Measurements from ENCODE around the gene TMEM91.
"Not testable (repeated sequence)": the region's sequence is repeated elsewhere in the genome, so short reads cannot be mapped to it uniquely, and the experiment has no call there.

TMEM91 gene

GRCh38 chr19:41377977-41378709 lies 1.8 kb downstream of the TMEM91 start:
- Mint-ChIP-seq H3K36me3 (peaks cover 6% of the 10 kb centered on the region), H3K4me1 (peaks cover 17% of the 10 kb centered on the region), H3K27me3 (peaks cover 2% of the 10 kb centered on the region), H3K4me3 (no peak overlapping the region), H3K9me3 (no peaks in the 10 kb centered on the region), H3K27ac (no peak overlapping the region)
- no peak for DNase-seq (ENCODE audit: low spot score in 2 of 2)
- peak; percentile 88 for ATAC-seq (ENCODE audit: low read depth)

- not testable (repeated sequence) for H3K4me3 Mint-ChIP-seq; H3K36me3 Mint-ChIP-seq; ATAC-seq (ENCODE audit: low read depth); H3K27me3 Mint-ChIP-seq; H3K9me3 Mint-ChIP-seq; H3K27ac Mint-ChIP-seq; DNase-seq (ENCODE audit: low spot score in 2 of 2)
- H3K4me1 Mint-ChIP-seq: peaks cover 12% of the 10 kb centered on the region
These were observed 5.2 kb downstream of the TMEM91 start for GRCh38 chr19:41381536-41381935.

- H3K36me3 Mint-ChIP-seq: peaks cover 10% of the 10 kb centered on the region
- H3K4me3 Mint-ChIP-seq: no peak overlapping the region
- H3K27ac Mint-ChIP-seq: no peak overlapping the region
- no peaks in the 10 kb centered on the region for H3K4me1 Mint-ChIP-seq
- no peaks in the 10 kb centered on the region for H3K27me3 Mint-ChIP-seq
- no peaks in the 10 kb centered on the region for H3K9me3 Mint-ChIP-seq
- DNase-seq (ENCODE audit: low spot score in 2 of 2) (no peak), ATAC-seq (ENCODE audit: low read depth) (no peak)
These were observed 8.0 kb downstream of the TMEM91 start for GRCh38 chr19:41384351-41384750.

GRCh38 chr19:41386442-41386841 lies 10.1 kb downstream of the TMEM91 start:
- Mint-ChIP-seq H3K9me3 (no peaks in the 10 kb centered on the region), H3K36me3 (peaks cover 15% of the 10 kb centered on the region), H3K27ac (no peak overlapping the region), H3K27me3 (no peaks in the 10 kb centered on the region), H3K4me3 (no peak overlapping the region), H3K4me1 (no peaks in the 10 kb centered on the region)
- ATAC-seq (ENCODE audit: low read depth) (no peak), DNase-seq (ENCODE audit: low spot score in 2 of 2) (no peak)

- H3K4me3 Mint-ChIP-seq: no peak overlapping the region
- peaks cover 20% of the 10 kb centered on the region for H3K36me3 Mint-ChIP-seq
- no peak for DNase-seq (ENCODE audit: low spot score in 2 of 2)
- H3K9me3 Mint-ChIP-seq: no peaks in the 10 kb centered on the region
- H3K27ac Mint-ChIP-seq: no peak overlapping the region
- no peaks in the 10 kb centered on the region for H3K27me3 Mint-ChIP-seq
- peaks cover 10% of the 10 kb centered on the region for H3K4me1 Mint-ChIP-seq
- no peak for ATAC-seq (ENCODE audit: low read depth)
These were observed 15.3 kb downstream of the TMEM91 start for GRCh38 chr19:41391618-41392017.

- ATAC-seq (ENCODE audit: low read depth) (no peak), DNase-seq (ENCODE audit: low spot score in 2 of 2) (no peak)
- Mint-ChIP-seq H3K4me3 (no peak overlapping the region), H3K27ac (no peak overlapping the region), H3K4me1 (peaks cover 14% of the 10 kb centered on the region), H3K9me3 (no peaks in the 10 kb centered on the region), H3K36me3 (peaks cover 20% of the 10 kb centered on the region), H3K27me3 (no peaks in the 10 kb centered on the region)
These were observed 16.4 kb downstream of the TMEM91 start for GRCh38 chr19:41392775-41393174.

- Mint-ChIP-seq H3K4me3 (peak overlapping the region; percentile 80), H3K4me1 (peaks cover 27% of the 10 kb centered on the region), H3K27ac (no peak overlapping the region), H3K27me3 (no peaks in the 10 kb centered on the region), H3K36me3 (peaks cover 16% of the 10 kb centered on the region), H3K9me3 (no peaks in the 10 kb centered on the region)
- ATAC-seq (ENCODE audit: low read depth) (no peak), DNase-seq (ENCODE audit: low spot score in 2 of 2) (no peak)
These were observed 19.0 kb downstream of the TMEM91 start for GRCh38 chr19:41395355-41395754.

- Mint-ChIP-seq H3K36me3 (peaks cover 12% of the 10 kb centered on the region), H3K27me3 (no peaks in the 10 kb centered on the region)
These were observed 21.0 kb downstream of the TMEM91 start, which contains the start of the genes BCKDHA and EXOSC5 for GRCh38 chr19:41397086-41398049. BCKDHA (plus strand) TSS chr19:41397818; CDS start chr19:41397828, 10 bp downstream. EXOSC5 (minus strand) TSS chr19:41397359; CDS start chr19:41397328, 31 bp downstream.

GRCh38 chr19:41398050-41398418 lies 21.7 kb downstream of the TMEM91 start:
- H3K9me3 Mint-ChIP-seq: no peaks in the 10 kb centered on the region
- H3K27ac Mint-ChIP-seq: peak overlapping the region; percentile 100
- peaks cover 9% of the 10 kb centered on the region for H3K36me3 Mint-ChIP-seq
- H3K4me3 Mint-ChIP-seq: peak overlapping the region; percentile 99
- ATAC-seq (ENCODE audit: low read depth) (no peak), DNase-seq (ENCODE audit: low spot score in 2 of 2) (no peak)
- peaks cover 31% of the 10 kb centered on the region for H3K4me1 Mint-ChIP-seq
- H3K27me3 Mint-ChIP-seq: no peaks in the 10 kb centered on the region

More at GRCh38 chr19:41397086-41398049, 21.0 kb downstream of the TMEM91 start, which contains the start of the genes BCKDHA and EXOSC5:
- DNase-seq (ENCODE audit: low spot score in 2 of 2) (peak; percentile 89 to 97), ATAC-seq (ENCODE audit: low read depth) (peak; percentile 97)
- no peaks in the 10 kb centered on the region for H3K9me3 Mint-ChIP-seq
- H3K27ac Mint-ChIP-seq: peak within 1 kb of the TSS; percentile 100
- H3K4me3 Mint-ChIP-seq: peak within 1 kb of the TSS; percentile 99
- peaks cover 31% of the 10 kb centered on the region for H3K4me1 Mint-ChIP-seq

GRCh38 chr19:41398598-41398997 lies 22.3 kb downstream of the TMEM91 start:
- Mint-ChIP-seq H3K9me3 (no peaks in the 10 kb centered on the region), H3K36me3 (peaks cover 9% of the 10 kb centered on the region), H3K4me1 (peaks cover 31% of the 10 kb centered on the region), H3K27ac (peak overlapping the region; percentile 100), H3K27me3 (no peaks in the 10 kb centered on the region), H3K4me3 (peak overlapping the region; percentile 99)
- DNase-seq (ENCODE audit: low spot score in 2 of 2) (no peak), ATAC-seq (ENCODE audit: low read depth) (no peak)

GRCh38 chr19:41399091-41399490 lies 22.8 kb downstream of the TMEM91 start:
- DNase-seq (ENCODE audit: low spot score in 2 of 2) (no peak), ATAC-seq (ENCODE audit: low read depth) (no peak)
- peak overlapping the region; percentile 100 for H3K27ac Mint-ChIP-seq
- H3K4me3 Mint-ChIP-seq: peak overlapping the region; percentile 99
- H3K27me3 Mint-ChIP-seq: no peaks in the 10 kb centered on the region
- peaks cover 7% of the 10 kb centered on the region for H3K36me3 Mint-ChIP-seq
- H3K4me1 Mint-ChIP-seq: peaks cover 31% of the 10 kb centered on the region
- H3K9me3 Mint-ChIP-seq: no peaks in the 10 kb centered on the region

GRCh38 chr19:41399525-41399924 lies 23.2 kb downstream of the TMEM91 start:
- H3K27me3 Mint-ChIP-seq: no peaks in the 10 kb centered on the region
- no peaks in the 10 kb centered on the region for H3K9me3 Mint-ChIP-seq
- peak overlapping the region; percentile 19 for H3K4me3 Mint-ChIP-seq
- ATAC-seq (ENCODE audit: low read depth) (no peak), DNase-seq (ENCODE audit: low spot score in 2 of 2) (no peak)
- peaks cover 31% of the 10 kb centered on the region for H3K4me1 Mint-ChIP-seq
- H3K36me3 Mint-ChIP-seq: peaks cover 7% of the 10 kb centered on the region
- no peak overlapping the region for H3K27ac Mint-ChIP-seq

GRCh38 chr19:41401483-41401882 lies 25.1 kb downstream of the TMEM91 start:
- Mint-ChIP-seq H3K9me3 (no peaks in the 10 kb centered on the region), H3K4me3 (no peak overlapping the region), H3K27me3 (no peaks in the 10 kb centered on the region), H3K36me3 (peaks cover 7% of the 10 kb centered on the region), H3K27ac (no peak overlapping the region), H3K4me1 (peaks cover 25% of the 10 kb centered on the region)
- DNase-seq (ENCODE audit: low spot score in 2 of 2) (no peak), ATAC-seq (ENCODE audit: low read depth) (no peak)

- ATAC-seq (ENCODE audit: low read depth): no peak
- Mint-ChIP-seq H3K27me3 (no peaks in the 10 kb centered on the region), H3K27ac (no peak overlapping the region), H3K36me3 (peaks cover 7% of the 10 kb centered on the region), H3K4me3 (no peak overlapping the region), H3K9me3 (no peaks in the 10 kb centered on the region), H3K4me1 (peaks cover 25% of the 10 kb centered on the region)
- DNase-seq (ENCODE audit: low spot score in 2 of 2): no peak
These were observed 25.7 kb downstream of the TMEM91 start for GRCh38 chr19:41402010-41402409.

Measured in memory B cell (primary cell).